Sigmoid colon (tissue), 7 donors: ENCODE data around the gene ACSL4. TPM values are rescaled to one million over a fixed set of nuclear protein-coding genes. Genes with fewer than 3 reads are reported as not detected.

Experiments
- DNase-seq: peaks from one replicate; pipeline ENCODE4 v3.0.0-alpha.2; 2019
- H3K27ac ChIP-seq, 4 donors: fragments of 200-600 bp; sonication (generic); one replicate each; pipeline ENCODE4 v1.5.1; 2016 to 2019; ENCODE audit warnings: mild to moderate bottlenecking in 1 of 4
- H3K27me3 ChIP-seq, 3 donors: fragments of 200-600 bp; sonication (generic); one replicate each; pipeline ENCODE4 v1.5.1; 2019; ENCODE audit warnings: mild to moderate bottlenecking in 1 of 3
- H3K36me3 ChIP-seq, 4 donors: fragments of 200-600 bp; sonication (generic); one replicate each; pipeline ENCODE4 v1.5.1; 2016 to 2019
- H3K4me1 ChIP-seq, 4 donors: fragments of 200-600 bp; sonication (generic); one replicate each; pipeline ENCODE4 v1.5.1; 2017 to 2019
- H3K4me3 ChIP-seq, 4 donors: fragments of 200-600 bp; sonication (generic); one replicate each; pipeline ENCODE4 v1.5.1; 2017 to 2019; ENCODE audit warnings: mild to moderate bottlenecking in 2 of 4, moderate library complexity in 1 of 4
- H3K9me3 ChIP-seq, 4 donors: fragments of 200-600 bp in 3 of 4; sonication (generic) in 3 of 4; one replicate each; pipeline versions ENCODE4 v1.5.1 to v1.6.1; 2013 to 2019
- CTCF ChIP-seq, 4 experiments: fragments of 450-650 bp in 3 of 4; fragments of 200-600 bp in 1 of 4; IDR thresholded peaks; one replicate each; pipeline ENCODE4 v1.5.1; 2016 to 2019; ENCODE audit warnings: antibody characterized with exemption in 4 of 4, mild to moderate bottlenecking in 3 of 4, moderate library complexity in 2 of 4
- EP300 ChIP-seq, 4 donors: sonication (generic); formaldehyde crosslinking; IDR thresholded peaks; one replicate each; pipeline ENCODE4 v1.6.1; 2017; ENCODE audit warnings: antibody characterized with exemption in 4 of 4
- POLR2A ChIP-seq, 2 donors: fragments of 450-650 bp; IDR thresholded peaks; one replicate each; pipeline ENCODE4 v1.6.1; 2016; ENCODE audit warnings: antibody characterized with exemption in 2 of 2, mild to moderate bottlenecking in 2 of 2, moderate library complexity in 2 of 2
- POLR2AphosphoS5 ChIP-seq, 4 donors: sonication (generic); formaldehyde crosslinking; IDR thresholded peaks; one replicate each; pipeline ENCODE4 v1.6.1; 2017; ENCODE audit warnings: antibody characterized with exemption in 4 of 4
- WGBS, 2 donors: extraction: QIAGEN DNeasy Blood & Tissue Kit; methylation state at CpG; one replicate each; pipeline ENCODE4 v1.1.7; 2013; 5-methylcytosine and 5-hydroxymethylcytosine counted together
- intact Hi-C: fragments of 100-400 bp; cut with DNase I; formaldehyde crosslinking; loops from one replicate; pipeline ENCODE4 v1.15.1; 2023
- polyA plus RNA-seq, 3 donors: library from polyadenylated mRNA; stranded (reverse); fragments of 200-250 nt; gene quantifications; one replicate each; pipeline ENCODE4 v1.2.3, GENCODE V29; 2013
- total RNA-seq, 4 donors: library from RNA; depleted of rRNA; stranded (reverse); fragments of >200 nt; gene quantifications; one replicate each; pipeline ENCODE4 v1.1.0, GENCODE V29; 2016
- donor health status: healthy with polysubstance abuse.
- donor health status: Bipolar disorder and iron deficiency.
- donor health status: healthy.

ACSL4 gene
- total and polyA plus RNA-seq, 7 donors = 6.9 to 45.3 (median 31.3) TPM

- no peaks in the 10 kb centered on the region for H3K9me3 ChIP-seq
- H3K36me3 ChIP-seq = peaks cover 0 to under 1% (median 0%) of the 10 kb centered on the region in 4 donors
- H3K4me1 ChIP-seq = peaks cover 0 to 9% (median 0%) of the 10 kb centered on the region in 4 donors
- TF ChIP-seq POLR2AphosphoS5 (IDR thresholded peaks at IDR 0.05) (no peak), EP300 (IDR thresholded peaks at IDR 0.05) (no peak), POLR2A (IDR thresholded peaks at IDR 0.05) (no peak), CTCF (IDR thresholded peaks at IDR 0.05) (no peak)
- no peak overlapping the region for H3K27ac ChIP-seq
- H3K4me3 ChIP-seq = no peak overlapping the region
- WGBS, 2 donors = 88 to 93% methylated on average over 2 of the region's 2 CpGs
- H3K27me3 ChIP-seq = no peaks in the 10 kb centered on the region
- no peak for DNase-seq
- intact Hi-C loops = no loop called here
These were observed 47.4 kb downstream of the ACSL4 start for GRCh38 chrX:109685656-109686078.

- intact Hi-C loops = no loop called here
- no peak for DNase-seq
- H3K9me3 ChIP-seq = no peaks in the 10 kb centered on the region
- no peak for TF ChIP-seq POLR2A (IDR thresholded peaks at IDR 0.05)
- TF ChIP-seq POLR2AphosphoS5 (IDR thresholded peaks at IDR 0.05) = no peak
- no peak for TF ChIP-seq CTCF (IDR thresholded peaks at IDR 0.05)
- no peak for TF ChIP-seq EP300 (IDR thresholded peaks at IDR 0.05)
- H3K27ac ChIP-seq = no peak overlapping the region
- 74 to 77% methylated on average over 1 of the region's 1 CpG for WGBS, 2 donors
- H3K4me3 ChIP-seq = no peak overlapping the region
- peaks cover 0 to 9% (median 0%) of the 10 kb centered on the region in 4 donors for H3K4me1 ChIP-seq
- H3K36me3 ChIP-seq = peaks cover 0 to 8% (median 0%) of the 10 kb centered on the region in 4 donors
- no peaks in the 10 kb centered on the region for H3K27me3 ChIP-seq
These were observed 48.9 kb downstream of the ACSL4 start for GRCh38 chrX:109684136-109684535.

GRCh38 chrX:109681475-109682081 is 51.5 kb downstream of the ACSL4 start:
- H3K27me3 ChIP-seq = no peaks in the 10 kb centered on the region
- no peak overlapping the region for H3K4me3 ChIP-seq
- no peaks in the 10 kb centered on the region for H3K9me3 ChIP-seq
- H3K4me1 ChIP-seq = peaks cover 0 to 9% (median 0%) of the 10 kb centered on the region in 4 donors
- WGBS, 2 donors = 80 to 92% methylated on average over 2 of the region's 2 CpGs
- no peak for DNase-seq
- intact Hi-C loops = no loop called here
- H3K27ac ChIP-seq = no peak overlapping the region
- H3K36me3 ChIP-seq = peaks cover 0 to 19% (median 0%) of the 10 kb centered on the region in 4 donors
- TF ChIP-seq POLR2A (IDR thresholded peaks at IDR 0.05) (no peak), CTCF (IDR thresholded peaks at IDR 0.05) (no peak), EP300 (IDR thresholded peaks at IDR 0.05) (no peak), POLR2AphosphoS5 (IDR thresholded peaks at IDR 0.05) (no peak)

GRCh38 chrX:109679820-109680219 is 53.2 kb downstream of the ACSL4 start:
- intact Hi-C loops = no loop called here

More at GRCh38 chrX:109679820-109680219, 53.2 kb downstream of the ACSL4 start:
- Histone ChIP-seq H3K9me3 (no peaks in the 10 kb centered on the region), H3K27ac (no peak overlapping the region), H3K4me3 (no peak overlapping the region), H3K27me3 (no peaks in the 10 kb centered on the region), H3K4me1 (peaks cover 0 to 9% (median 0%) of the 10 kb centered on the region in 4 donors), H3K36me3 (peaks cover 0 to 24% (median 0%) of the 10 kb centered on the region in 4 donors)
- DNase-seq = no peak
- TF ChIP-seq POLR2A (IDR thresholded peaks at IDR 0.05) (no peak), EP300 (IDR thresholded peaks at IDR 0.05) (no peak), CTCF (IDR thresholded peaks at IDR 0.05) (no peak), POLR2AphosphoS5 (IDR thresholded peaks at IDR 0.05) (no peak)
